Measurements from ENCODE around the gene FRMD5. TPM values are rescaled to one million over a fixed set of nuclear protein-coding genes. Genes with fewer than 3 reads are reported as not detected.

Gene FRMD5
- polyA plus RNA-seq, 1 donor (not counting 4 experiments of a cell fraction or from before 2014, with no cell fraction given): 7.3 TPM

DNA sequence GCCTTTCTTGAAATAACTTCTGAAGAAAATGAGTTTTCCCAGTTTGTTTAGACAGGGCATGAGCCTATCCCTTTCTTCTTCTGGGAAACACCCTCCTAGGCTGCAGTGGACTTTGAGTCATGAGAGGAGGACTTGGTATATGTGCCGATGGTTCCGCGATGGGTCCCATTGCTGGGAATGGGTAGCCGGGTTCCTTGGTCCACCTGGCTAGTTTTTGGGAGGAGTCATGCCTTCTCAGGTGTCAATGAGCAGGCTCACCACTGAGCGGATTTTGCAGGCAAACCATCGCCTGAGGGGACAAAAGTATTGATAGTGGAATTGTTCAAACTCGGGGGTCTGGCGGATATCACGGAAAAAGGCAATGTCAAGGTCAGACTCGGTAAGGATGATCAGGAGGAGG is 321.4 kb downstream of the FRMD5 start:
- no peak overlapping the region for H3K27ac ChIP-seq (ENCODE audit: control insufficient read depth, insufficient read depth, low read length)

GRCh38 chr15:43872416-43873020 is 322.6 kb downstream of the FRMD5 start:
- no peaks in the 10 kb centered on the region for H3K27me3 ChIP-seq (ENCODE audit: control insufficient read depth, extremely low read depth, insufficient read depth, low read length)
- H3K4me3 ChIP-seq (ENCODE audit: control insufficient read depth in 2 of 3, extremely low read depth in 1 of 3, insufficient read depth in 2 of 3, low read depth in 1 of 3, low read length in 3 of 3): no peak overlapping the region
- H3K27ac ChIP-seq (ENCODE audit: control insufficient read depth, insufficient read depth, low read length): no peak overlapping the region
- peaks cover 8 to 10% of the 10 kb centered on the region in 2 experiments for H3K36me3 ChIP-seq (ENCODE audit: control insufficient read depth in 2 of 2, extremely low read depth in 1 of 2, insufficient read depth in 2 of 2, low read length in 2 of 2)
- H3K9me3 ChIP-seq (ENCODE audit: control insufficient read depth, low read depth, low read length): no peaks in the 10 kb centered on the region
- peak; percentile 7 for DNase-seq (ENCODE audit: low read depth, low spot score)
- H3K4me1 ChIP-seq (ENCODE audit: control insufficient read depth, extremely low read depth, insufficient read depth, low read length): no peaks in the 10 kb centered on the region
- H3K9ac ChIP-seq (ENCODE audit: control insufficient read depth, extremely low read depth, insufficient read depth, low read length): no peak overlapping the region
- TF ChIP-seq CTCF (optimal IDR thresholded peaks at IDR 0.05 in 1 of 3, IDR thresholded peaks at IDR 0.05 in 1 of 3, conservative IDR thresholded peaks at IDR 0.05 in 1 of 3; ENCODE audit: extremely low read depth in 1 of 3, insufficient read depth in 2 of 3, low read length in 3 of 3) (peak; percentile 54 to 77 (median 67)), EZH2 (IDR thresholded peaks at IDR 0.05; ENCODE audit: low read length) (no peak)
- FAIRE-seq: no peak
- H3K79me2 ChIP-seq (ENCODE audit: control insufficient read depth, insufficient read depth, low read length): no peaks in the 10 kb centered on the region
- H3K9me1 ChIP-seq (ENCODE audit: control insufficient read depth, extremely low read depth, insufficient read depth, low read length): no peaks in the 10 kb centered on the region
- H2AFZ ChIP-seq (ENCODE audit: control insufficient read depth, low read length): no peak overlapping the region
- dilution Hi-C loops (cut with MboI; ENCODE audit: extremely low pct_ligation_motif_present, low sequenced_read_pairs): no loop called here
- no peaks in the 10 kb centered on the region for H4K20me1 ChIP-seq (ENCODE audit: control insufficient read depth, extremely low read depth, insufficient read depth, low read length)
- H3K4me2 ChIP-seq (ENCODE audit: control insufficient read depth, extremely low read depth, insufficient read depth, low read depth, low read length): no peak overlapping the region

More for the DNA sequence above, 321.4 kb downstream of the FRMD5 start:
- FAIRE-seq (no peak), DNase-seq (ENCODE audit: low read depth, low spot score) (no peak)
- no peaks in the 10 kb centered on the region for H3K9me3 ChIP-seq (ENCODE audit: control insufficient read depth, low read depth, low read length)
- H3K36me3 ChIP-seq (ENCODE audit: control insufficient read depth in 2 of 2, extremely low read depth in 1 of 2, insufficient read depth in 2 of 2, low read length in 2 of 2): peaks cover 14% of the 10 kb centered on the region in 2 experiments
- H3K9me1 ChIP-seq (ENCODE audit: control insufficient read depth, extremely low read depth, insufficient read depth, low read length): no peaks in the 10 kb centered on the region
- no peak overlapping the region for H2AFZ ChIP-seq (ENCODE audit: control insufficient read depth, low read length)
- H3K4me2 ChIP-seq (ENCODE audit: control insufficient read depth, extremely low read depth, insufficient read depth, low read depth, low read length): no peak overlapping the region
- H3K79me2 ChIP-seq (ENCODE audit: control insufficient read depth, insufficient read depth, low read length): no peaks in the 10 kb centered on the region
- TF ChIP-seq CTCF (optimal IDR thresholded peaks at IDR 0.05 in 1 of 3, IDR thresholded peaks at IDR 0.05 in 1 of 3, conservative IDR thresholded peaks at IDR 0.05 in 1 of 3; ENCODE audit: extremely low read depth in 1 of 3, insufficient read depth in 2 of 3, low read length in 3 of 3) (no peak), EZH2 (IDR thresholded peaks at IDR 0.05; ENCODE audit: low read length) (no peak)
- dilution Hi-C loops (cut with MboI; ENCODE audit: extremely low pct_ligation_motif_present, low sequenced_read_pairs): no loop called here
- no peaks in the 10 kb centered on the region for H4K20me1 ChIP-seq (ENCODE audit: control insufficient read depth, extremely low read depth, insufficient read depth, low read length)
- no peaks in the 10 kb centered on the region for H3K27me3 ChIP-seq (ENCODE audit: control insufficient read depth, extremely low read depth, insufficient read depth, low read length)
- no peak overlapping the region for H3K9ac ChIP-seq (ENCODE audit: control insufficient read depth, extremely low read depth, insufficient read depth, low read length)
- H3K4me3 ChIP-seq (ENCODE audit: control insufficient read depth in 2 of 3, extremely low read depth in 1 of 3, insufficient read depth in 2 of 3, low read depth in 1 of 3, low read length in 3 of 3): no peak overlapping the region
- H3K4me1 ChIP-seq (ENCODE audit: control insufficient read depth, extremely low read depth, insufficient read depth, low read length): no peaks in the 10 kb centered on the region

Data from keratinocyte (primary cell).